KOPT-K1 (cell line): ENCODE data around the gene CLCN5.

Experiments used
- H3K27ac ChIP-seq: fragments of 200-600 bp; sonication (generic); 2 replicates; pipeline ENCODE4 v1.5.1; 2016; ENCODE audit warnings: antibody characterized with exemption, mild to moderate bottlenecking, low read depth, low read length; ENCODE audit not compliant: poor library complexity, severe bottlenecking
- H3K36me3 ChIP-seq: fragments of 200-600 bp; sonication (generic); 2 replicates; pipeline ENCODE4 v1.5.1; 2017; ENCODE audit warnings: antibody characterized with exemption, mild to moderate bottlenecking, low read length, moderate library complexity; ENCODE audit not compliant: insufficient read depth
- H3K9me3 ChIP-seq: fragments of 200-600 bp; sonication (generic); 2 replicates; pipeline ENCODE4 v1.5.1; 2017; ENCODE audit warnings: antibody characterized with exemption, low read length, mild to moderate bottlenecking; ENCODE audit not compliant: insufficient read depth, poor library complexity, severe bottlenecking

Gene CLCN5

DNA sequence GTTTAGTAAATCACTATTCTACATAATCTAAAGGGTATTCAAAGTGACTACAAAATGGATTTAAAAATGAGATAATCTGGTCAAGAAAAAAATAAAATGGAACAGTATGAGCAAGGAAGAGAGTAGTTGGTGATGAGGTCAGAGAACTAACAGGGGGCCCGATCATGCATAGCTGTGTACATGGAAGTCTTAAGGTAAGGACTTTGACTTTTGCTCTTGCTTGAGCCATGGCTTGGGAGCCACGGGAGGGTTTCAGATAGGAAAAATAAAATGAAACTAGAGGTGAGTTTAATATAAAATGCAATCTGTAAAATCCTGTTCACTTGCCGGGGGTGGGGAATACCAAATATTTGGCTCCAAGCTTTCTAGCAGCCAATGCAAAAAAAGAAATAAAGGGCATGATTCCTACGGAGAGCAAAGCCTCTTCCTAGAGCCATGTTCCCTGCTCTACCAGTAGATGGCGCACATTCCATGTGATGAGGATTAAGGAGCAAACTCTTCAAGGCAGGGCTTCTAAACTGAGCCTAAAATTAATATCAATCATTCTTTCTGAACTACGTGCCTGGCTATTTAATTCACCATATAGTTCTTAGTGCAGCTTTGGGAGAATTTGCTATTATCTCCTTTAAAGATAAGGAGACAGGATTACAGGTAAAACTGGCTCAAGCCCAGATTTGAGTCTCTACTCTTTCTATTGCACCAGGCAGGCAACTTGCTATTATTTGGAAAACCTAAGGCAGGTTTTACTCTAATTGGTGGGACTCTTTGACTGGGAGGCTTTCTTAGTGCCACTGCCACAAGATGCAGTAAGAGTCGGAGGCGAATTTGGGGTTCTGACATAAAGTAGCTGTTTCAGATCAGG is 6.8 kb upstream of the CLCN5 start:
- no peak overlapping the region for H3K27ac ChIP-seq
- H3K36me3 ChIP-seq, result no peaks in the 10 kb centered on the region
- H3K9me3 ChIP-seq, result no peaks in the 10 kb centered on the region

GRCh38 chrX:49919617-49920016 is 2.8 kb upstream of the CLCN5 start:
- no peaks in the 10 kb centered on the region for H3K36me3 ChIP-seq

GRCh38 chrX:49921109-49921508 is 1.3 kb upstream of the CLCN5 start:
- Histone ChIP-seq H3K9me3 (no peaks in the 10 kb centered on the region), H3K27ac (no peak overlapping the region)

More at GRCh38 chrX:49919617-49920016, 2.8 kb upstream of the CLCN5 start:
- no peaks in the 10 kb centered on the region for H3K9me3 ChIP-seq
- no peak overlapping the region for H3K27ac ChIP-seq

DNA sequence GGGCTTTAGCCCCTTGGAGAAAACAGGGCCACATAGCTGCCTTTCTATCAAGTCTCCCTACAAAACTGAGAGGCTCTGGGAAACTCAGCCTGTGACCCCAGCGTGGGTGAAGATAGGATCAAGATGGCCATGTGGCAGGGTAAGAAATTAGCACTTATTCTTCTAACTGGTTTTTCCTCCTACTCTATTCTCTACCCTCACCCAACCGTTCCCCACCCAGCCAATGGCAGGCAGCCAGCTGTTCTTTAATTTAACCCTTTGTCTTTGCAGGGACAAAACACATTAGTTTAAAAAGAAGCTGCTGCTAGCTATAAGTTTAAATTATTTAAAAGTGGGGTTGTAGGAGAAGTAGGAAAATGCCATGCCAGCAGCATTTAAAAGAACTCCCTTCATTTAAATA is 2.8 kb downstream of the CLCN5 start:
- Histone ChIP-seq H3K9me3 (no peaks in the 10 kb centered on the region), H3K27ac (no peak overlapping the region), H3K36me3 (peaks cover 5% of the 10 kb centered on the region; the same call in 1 of the 2 replicates)

More at GRCh38 chrX:49921109-49921508, 1.3 kb upstream of the CLCN5 start:
- H3K36me3 ChIP-seq, result peaks cover 4% of the 10 kb centered on the region; the same call in 1 of the 2 replicates

DNA sequence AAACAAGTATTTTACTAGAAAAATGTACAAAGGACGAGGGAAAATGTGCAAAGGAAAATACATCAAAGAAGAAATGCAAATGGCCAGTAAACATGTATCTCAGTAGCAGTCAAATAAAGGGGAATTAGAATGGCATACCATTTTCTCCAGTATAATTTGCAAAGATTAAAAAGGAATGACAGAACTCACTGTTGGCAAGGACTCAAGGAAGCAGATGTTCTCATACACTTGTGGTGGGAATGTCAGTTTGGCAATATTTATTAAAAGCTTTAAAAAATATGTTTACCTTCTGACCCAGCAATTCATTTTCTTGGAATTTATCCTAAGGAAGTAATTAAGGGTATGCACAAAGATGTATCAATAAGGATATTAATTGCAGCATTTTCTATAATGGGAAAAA is 7.6 kb downstream of the CLCN5 start:
- Histone ChIP-seq H3K9me3 (no peaks in the 10 kb centered on the region), H3K36me3 (peaks cover 5% of the 10 kb centered on the region; the same call in 1 of the 2 replicates), H3K27ac (no peak overlapping the region)

DNA sequence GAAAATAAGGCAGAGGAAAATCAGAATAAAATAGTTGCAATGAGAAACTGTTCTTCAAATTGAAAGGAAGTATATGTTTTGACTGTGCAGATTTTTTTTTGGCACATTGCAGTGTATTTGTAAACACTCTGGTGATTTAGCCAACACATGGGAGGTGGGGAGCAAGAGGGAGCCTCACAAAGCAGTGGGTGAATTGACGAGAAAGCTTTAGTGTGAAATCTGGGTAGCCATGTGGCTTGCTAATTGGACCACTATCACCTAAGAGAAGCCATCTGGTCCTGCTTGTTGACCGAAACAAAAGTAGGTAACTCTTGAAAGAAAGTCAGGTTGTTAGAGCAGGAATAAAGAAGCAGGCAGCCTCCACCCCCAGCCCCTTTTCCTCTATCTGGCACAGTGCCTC is 10.4 kb downstream of the CLCN5 start:
- Histone ChIP-seq H3K9me3 (no peaks in the 10 kb centered on the region), H3K36me3 (no peaks in the 10 kb centered on the region), H3K27ac (no peak overlapping the region)

DNA sequence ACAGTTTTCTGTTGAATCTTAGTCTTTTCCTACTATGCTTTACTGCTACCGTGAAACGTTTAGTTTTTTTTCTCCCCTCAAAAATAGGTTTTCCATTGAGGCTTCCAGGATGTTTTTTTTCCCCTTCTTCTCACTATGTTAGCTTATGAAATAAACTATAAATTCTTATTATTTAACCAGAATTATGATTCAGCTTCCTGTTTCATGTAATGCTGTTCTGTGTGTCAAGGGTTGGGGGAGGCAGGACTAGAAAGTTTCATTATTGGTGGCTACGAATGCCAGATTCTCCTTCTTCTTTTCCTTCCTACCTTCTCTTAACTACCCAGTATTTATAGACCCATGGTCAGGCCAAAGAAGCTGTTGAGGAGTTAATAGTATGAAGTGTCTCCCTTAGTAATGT is 11.8 kb downstream of the CLCN5 start:
- H3K9me3 ChIP-seq, result no peaks in the 10 kb centered on the region

DNA sequence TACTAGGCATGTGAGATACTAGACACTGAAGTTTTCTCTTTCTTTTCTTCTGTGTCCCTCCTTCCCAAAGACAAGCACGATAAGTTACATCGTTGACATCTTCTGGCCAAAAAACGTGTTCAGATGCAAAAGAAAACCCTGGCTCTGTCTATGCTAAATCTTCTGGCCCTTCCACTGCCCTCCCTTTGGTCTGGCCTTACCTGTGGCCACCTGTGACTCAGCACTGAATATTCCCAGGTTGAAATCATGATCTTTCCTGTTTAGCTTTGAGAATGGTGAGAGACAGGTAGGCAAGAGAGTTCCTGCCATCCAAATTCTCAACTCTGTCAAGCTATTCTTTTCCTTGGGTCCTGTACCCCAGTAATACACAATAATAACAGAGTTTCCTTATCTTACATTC is 12.3 kb downstream of the CLCN5 start:
- no peaks in the 10 kb centered on the region for H3K36me3 ChIP-seq
- H3K27ac ChIP-seq, result no peak overlapping the region
- H3K9me3 ChIP-seq, result no peaks in the 10 kb centered on the region

More for the DNA sequence above, 11.8 kb downstream of the CLCN5 start:
- Histone ChIP-seq H3K36me3 (no peaks in the 10 kb centered on the region), H3K27ac (no peak overlapping the region)

DNA sequence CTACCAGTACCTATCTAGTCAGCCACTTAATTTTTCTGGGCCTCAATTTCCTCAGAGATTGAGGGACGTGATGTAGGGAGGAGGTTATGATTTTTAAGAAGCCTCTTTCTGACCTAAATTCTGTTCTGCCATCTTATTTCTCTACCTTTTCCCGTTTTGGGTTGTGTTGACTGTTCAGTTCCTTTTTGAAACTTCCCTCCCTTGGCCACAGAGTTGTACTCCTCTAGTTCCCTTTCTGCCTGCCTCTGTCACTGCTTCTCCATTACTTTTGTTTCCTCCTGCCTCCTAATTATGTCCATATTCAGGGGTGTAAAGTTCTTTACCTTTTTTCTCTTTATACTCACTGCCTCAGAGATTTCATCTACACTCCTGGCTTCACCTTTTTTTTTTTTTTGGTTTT is 25.4 kb downstream of the CLCN5 start:
- H3K27ac ChIP-seq, result no peak overlapping the region
- H3K9me3 ChIP-seq, result no peaks in the 10 kb centered on the region
- H3K36me3 ChIP-seq, result no peaks in the 10 kb centered on the region

DNA sequence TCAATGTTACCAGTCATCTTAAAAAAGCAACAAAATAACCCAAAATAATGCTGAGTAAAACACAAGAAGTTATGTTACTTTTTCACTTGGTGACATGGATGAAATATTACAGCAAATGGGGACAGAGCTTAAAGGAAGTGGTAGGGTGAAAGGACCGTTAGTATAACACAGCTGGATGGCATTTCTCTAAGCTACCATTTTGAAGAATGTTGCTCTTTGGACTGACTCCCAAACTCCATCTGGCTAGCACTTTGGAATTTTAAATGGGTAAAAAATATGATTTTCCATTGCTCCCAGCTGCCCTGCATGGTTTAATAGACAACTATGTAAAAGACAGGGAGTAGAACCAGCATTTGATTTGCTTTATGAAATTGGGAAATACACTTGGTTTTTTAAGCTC is 27.6 kb downstream of the CLCN5 start:
- Histone ChIP-seq H3K27ac (no peak overlapping the region), H3K36me3 (no peaks in the 10 kb centered on the region), H3K9me3 (no peaks in the 10 kb centered on the region)

- Histone ChIP-seq H3K36me3 (no peaks in the 10 kb centered on the region), H3K27ac (no peak overlapping the region), H3K9me3 (no peaks in the 10 kb centered on the region)
Observed at GRCh38 chrX:49951524-49952193, 29.3 kb downstream of the CLCN5 start.

GRCh38 chrX:49956313-49956712 is 33.9 kb downstream of the CLCN5 start:
- Histone ChIP-seq H3K9me3 (no peaks in the 10 kb centered on the region), H3K27ac (no peak overlapping the region), H3K36me3 (no peaks in the 10 kb centered on the region)

DNA sequence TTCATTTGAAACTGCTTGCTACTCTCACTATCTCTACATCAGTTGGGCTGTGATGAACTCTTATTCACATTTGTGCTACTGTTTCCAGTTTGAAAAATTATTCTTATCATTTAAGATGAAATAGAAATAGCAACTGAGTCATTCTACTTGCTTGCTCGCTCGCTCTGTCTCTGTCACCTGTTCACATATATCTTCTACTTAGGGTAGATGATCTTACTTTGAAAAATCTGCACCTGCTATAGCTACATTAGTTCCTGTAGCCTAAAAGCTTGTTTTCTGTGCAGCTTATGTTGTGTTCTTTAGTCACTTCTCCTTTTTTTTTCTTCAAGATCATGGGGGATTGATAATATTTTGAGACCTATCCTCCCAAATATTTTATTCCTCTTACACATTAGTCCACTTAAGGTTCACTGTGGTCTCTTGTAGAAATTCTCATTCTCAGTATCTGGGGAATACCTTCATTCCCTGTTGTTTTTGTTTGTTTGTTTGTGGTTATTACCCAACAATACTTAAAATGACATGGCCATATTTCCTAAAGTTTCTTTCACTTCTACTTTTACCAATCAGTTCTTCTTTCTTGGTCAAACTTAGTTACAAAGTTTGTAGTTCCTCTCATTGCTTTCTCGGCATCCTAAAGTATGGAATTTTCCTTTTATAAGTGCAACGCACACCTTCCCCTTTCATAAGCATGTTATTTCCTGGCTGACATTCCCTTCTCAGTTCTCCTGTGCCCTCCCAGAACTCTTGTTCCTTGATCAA is 36.5 kb downstream of the CLCN5 start:
- Histone ChIP-seq H3K27ac (no peak overlapping the region), H3K9me3 (no peaks in the 10 kb centered on the region), H3K36me3 (no peaks in the 10 kb centered on the region)

- H3K27ac ChIP-seq, result no peak overlapping the region
- H3K36me3 ChIP-seq, result no peaks in the 10 kb centered on the region
- no peaks in the 10 kb centered on the region for H3K9me3 ChIP-seq
Observed at GRCh38 chrX:49959602-49960001, 37.2 kb downstream of the CLCN5 start.

DNA sequence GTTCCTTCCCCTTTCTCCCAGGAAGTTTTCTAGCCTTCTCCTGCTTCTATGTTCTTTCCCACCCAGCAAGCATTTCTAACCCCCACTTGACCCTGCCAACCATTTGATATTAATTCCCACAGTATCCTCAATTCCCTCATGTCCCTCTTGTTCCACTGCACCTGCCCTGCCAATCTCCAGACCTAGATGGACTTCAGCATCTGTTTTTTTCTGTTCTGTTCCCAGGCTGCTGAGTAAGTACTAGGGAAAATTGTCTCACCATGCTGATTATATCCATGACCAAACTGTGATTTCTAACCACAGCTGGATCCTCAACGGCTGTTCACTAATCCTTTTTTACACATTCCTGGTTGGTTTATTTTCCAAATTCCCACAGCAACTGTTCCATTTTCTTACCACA is 37.7 kb downstream of the CLCN5 start:
- Histone ChIP-seq H3K36me3 (no peaks in the 10 kb centered on the region), H3K9me3 (no peaks in the 10 kb centered on the region), H3K27ac (no peak overlapping the region)
